GM21381 (cell line): ENCODE measurements around the gene ZNF280C.
"Not testable (repeated sequence)": the region's sequence is repeated elsewhere in the genome, so short reads cannot be mapped to it uniquely, and the experiment has no call there.

Source experiments
- ATAC-seq: cut with Tn5 transposase; IDR thresholded peaks from one replicate; pipeline ENCODE4 v1.9.1; 2021; ENCODE audit warnings: mild to moderate bottlenecking, moderate library complexity; ENCODE audit not compliant: unreplicated experiment

Gene ZNF280C

DNA sequence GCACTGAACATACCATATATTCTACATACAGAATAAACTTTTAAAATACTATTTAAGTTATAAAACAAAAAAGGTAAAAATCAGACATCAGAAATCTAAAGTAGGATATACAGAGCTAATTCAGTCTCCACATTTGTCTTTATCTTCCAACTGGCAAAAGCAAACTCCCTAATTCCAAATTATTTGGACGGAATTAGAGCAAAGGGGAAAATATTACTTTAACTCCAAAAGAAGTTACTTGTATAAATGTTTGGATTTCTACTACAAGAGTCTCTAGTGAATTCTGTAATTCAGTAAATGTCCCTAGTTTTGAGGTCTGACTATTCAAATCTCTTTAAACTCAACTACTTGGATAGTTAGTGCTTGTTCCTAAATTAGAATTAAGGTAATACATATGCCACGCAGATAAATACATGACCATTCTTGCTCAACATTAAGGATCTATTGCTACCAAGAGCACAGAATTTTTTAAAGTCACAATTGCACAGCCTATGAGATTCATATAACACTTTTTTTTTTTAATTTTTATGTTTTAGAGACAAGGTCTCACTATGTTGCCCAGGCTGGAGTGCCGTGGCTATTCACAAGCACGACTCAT is 7.3 kb downstream of the ZNF280C start:
- no peak for ATAC-seq

GRCh38 chrX:130260316-130260715 is 8.4 kb downstream of the ZNF280C start:
- no peak for ATAC-seq

GRCh38 chrX:130253916-130254315 is 14.8 kb downstream of the ZNF280C start:
- no peak for ATAC-seq

- no peak for ATAC-seq
Observed at GRCh38 chrX:130251671-130252070, 17.0 kb downstream of the ZNF280C start.

DNA sequence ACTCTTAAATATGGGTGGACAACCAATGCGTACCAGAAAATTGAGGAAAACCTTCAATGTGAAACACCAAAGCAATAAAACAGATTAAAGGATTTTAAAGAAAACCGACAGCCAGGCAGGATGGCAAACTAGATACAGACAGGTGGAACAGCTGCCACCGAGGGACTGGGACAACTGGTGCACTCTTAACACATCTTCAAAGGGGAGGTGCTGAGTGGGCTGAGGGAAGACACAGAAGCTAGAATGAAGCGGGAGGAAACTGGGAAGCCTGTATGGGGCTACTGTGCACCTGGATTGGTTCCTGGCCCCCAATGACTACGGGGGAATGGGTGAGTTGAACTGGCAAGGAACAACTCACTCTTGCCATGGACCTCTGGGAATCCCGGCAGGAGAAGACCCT is 20.7 kb downstream of the ZNF280C start:
- ATAC-seq = no peak

DNA sequence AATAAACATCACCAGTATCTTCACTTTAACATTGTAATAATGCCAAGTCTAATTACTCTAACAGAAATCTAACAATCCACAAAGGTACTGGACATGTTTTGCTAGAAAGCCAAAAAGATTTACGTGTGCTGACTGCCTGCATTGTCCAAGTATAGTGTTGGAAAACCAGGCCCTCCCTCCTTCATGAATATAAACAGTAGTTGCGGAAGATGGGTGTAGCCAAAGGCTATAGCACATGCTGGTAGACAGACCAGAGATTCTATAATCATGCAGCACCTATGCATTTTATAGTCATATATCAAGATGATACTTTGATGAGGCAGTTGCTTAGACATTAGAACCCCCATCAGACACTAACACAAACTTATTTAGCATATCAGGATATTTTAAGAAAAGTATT is 22.6 kb downstream of the ZNF280C start:
- ATAC-seq = no peak

GRCh38 chrX:130245441-130245840 is 23.3 kb downstream of the ZNF280C start:
- ATAC-seq = no peak

DNA sequence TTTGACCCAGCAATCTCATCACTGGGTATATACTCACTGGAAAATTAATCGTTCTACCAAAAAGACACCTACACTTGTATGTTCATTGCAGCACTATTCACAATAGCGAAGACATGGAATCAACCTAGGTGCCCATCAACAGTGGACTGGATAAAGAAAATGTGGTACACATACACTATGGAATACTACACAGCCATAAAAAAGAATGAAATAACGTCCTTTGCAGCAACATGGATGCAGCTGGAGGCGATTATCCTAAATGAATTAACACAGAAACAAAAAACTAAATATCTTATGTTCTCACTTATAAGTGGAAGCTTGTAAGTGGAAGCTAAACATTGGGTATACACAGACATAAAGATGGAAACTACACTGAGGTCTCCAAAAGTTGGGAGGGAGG is 37.5 kb downstream of the ZNF280C start:
- not testable (repeated sequence) for ATAC-seq

- no peak for ATAC-seq
Observed at GRCh38 chrX:130228871-130229270, 39.8 kb downstream of the ZNF280C start.

DNA sequence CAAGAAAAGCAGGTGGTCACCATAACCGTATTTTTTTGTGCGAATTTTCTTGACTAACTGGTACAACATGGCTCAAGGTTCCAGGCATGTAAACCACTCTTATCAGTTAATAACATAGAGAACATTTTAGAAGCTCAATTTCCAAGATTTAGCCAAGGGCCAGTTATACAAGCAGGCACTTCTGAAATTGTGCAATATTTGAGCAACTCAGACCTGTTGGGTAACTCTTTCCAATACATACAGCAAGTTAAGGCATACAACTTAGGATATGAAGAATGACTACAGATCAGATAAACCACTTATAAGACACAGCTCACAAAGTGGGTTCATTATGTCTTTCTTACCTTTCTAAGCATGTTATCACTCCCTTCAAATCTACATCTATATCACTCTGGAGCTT is 43.9 kb downstream of the ZNF280C start:
- no peak for ATAC-seq

DNA sequence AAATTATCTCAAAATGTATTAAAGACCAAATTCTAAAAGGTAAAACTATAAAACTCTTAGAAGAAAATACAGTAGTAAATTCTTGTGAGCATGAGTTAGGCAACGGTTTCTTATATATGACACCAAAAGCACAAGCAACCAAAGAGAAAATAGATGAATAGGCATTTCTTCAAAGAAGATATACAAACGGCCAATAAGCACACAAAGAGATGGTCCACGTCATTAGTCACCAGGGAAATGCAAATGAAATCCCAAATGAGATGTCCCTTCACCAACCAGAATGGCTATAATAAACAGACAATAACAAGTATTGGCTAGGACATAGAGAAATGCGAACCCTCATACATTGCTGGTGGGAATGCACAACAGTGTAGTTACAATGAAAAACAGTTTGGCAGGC is 52.4 kb downstream of the ZNF280C start:
- no peak for ATAC-seq

DNA sequence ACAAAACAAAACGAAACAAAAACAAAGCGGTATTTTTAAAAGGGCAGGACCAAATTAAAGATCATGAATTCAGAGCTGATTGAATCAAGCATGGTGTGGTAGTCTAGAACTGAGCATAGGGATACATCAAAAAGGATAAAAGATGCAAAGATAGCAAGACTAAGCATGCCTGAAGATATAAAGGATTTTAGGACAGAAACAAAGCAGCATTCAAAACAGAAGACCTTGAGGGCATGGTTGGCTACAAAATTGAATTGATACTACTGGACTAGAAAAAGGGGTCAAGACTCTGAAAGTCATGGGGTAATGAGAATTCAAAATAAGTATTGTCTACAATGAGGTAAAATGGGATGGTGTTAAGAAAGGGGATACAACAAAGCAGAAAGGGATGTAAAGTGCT is 55.3 kb downstream of the ZNF280C start:
- no peak for ATAC-seq

DNA sequence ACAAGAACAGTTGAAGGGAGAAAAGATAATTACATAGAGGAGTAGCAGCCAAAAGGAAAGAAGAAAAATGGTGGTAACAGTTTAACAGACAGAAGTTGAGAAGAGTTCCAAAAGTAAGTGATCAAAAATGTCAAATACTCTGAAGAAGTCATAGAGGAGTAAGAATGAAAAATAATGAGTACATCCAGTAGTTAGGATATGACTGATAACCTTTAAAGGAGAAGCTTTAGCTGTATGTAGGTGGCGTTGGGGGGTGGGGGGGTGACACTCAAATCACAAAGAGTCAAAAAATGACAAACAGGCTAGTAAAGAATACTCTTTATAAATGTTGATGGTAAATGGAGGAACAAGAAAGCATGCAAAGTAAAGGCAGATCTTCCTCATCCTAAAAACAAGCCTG is 56.3 kb downstream of the ZNF280C start:
- ATAC-seq = no peak

- no peak for ATAC-seq
Observed at GRCh38 chrX:130211415-130212186, 57.1 kb downstream of the ZNF280C start.

GRCh38 chrX:130204647-130205046 is 64.1 kb downstream of the ZNF280C start:
- ATAC-seq = no peak

- no peak for ATAC-seq
Observed at GRCh38 chrX:130197464-130197863, 71.2 kb downstream of the ZNF280C start.

DNA sequence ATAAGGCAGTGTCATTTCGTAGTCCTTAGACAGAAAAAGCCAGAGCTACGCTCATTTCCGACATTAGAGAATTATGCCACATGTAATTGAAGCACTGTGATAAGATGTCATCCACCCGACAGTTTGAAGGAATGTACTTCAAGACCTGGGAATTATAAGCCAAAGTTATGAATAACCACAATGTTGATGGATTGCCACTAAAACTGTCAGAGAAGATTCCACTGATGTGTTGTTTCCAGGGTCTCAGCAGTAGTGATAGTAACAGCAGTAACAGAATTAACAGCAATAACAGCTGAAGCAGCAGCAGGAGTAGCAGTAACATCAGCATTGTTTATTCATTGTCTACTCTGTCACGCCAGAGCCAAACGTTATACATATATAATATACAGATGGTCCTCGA is 72.2 kb downstream of the ZNF280C start:
- no peak for ATAC-seq

DNA sequence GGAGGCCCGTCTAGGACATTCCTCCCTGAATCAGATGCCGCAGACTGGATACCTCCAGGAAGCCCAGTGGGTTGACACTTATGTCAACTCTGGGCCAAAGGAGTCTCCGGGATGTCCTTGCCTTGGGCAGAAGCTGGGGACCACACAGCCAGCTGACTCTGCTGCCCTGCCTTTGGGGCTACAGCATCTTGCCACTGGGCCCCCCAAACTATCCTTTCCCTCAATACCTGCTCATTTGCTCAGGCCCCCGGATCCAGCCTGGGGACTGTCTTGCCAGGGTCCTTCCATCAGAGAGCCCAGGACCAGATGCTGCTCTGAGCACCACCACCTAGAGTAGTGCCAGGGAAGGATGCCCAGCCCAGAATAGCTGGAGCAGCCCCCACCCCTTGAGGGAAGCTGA is 77.9 kb downstream of the ZNF280C start:
- no peak for ATAC-seq

- ATAC-seq = no peak
Observed at GRCh38 chrX:130186651-130187050, 82.0 kb downstream of the ZNF280C start.

- ATAC-seq = no peak
Observed at GRCh38 chrX:130184857-130185256, 83.8 kb downstream of the ZNF280C start.

- no peak for ATAC-seq
Observed at GRCh38 chrX:130184168-130184567, 84.5 kb downstream of the ZNF280C start.

GRCh38 chrX:130179579-130180215 is 89.0 kb downstream of the ZNF280C start:
- no peak for ATAC-seq
